AG09309 (cell line): ENCODE measurements around the gene PA2G4.

Experiments
- DNase-seq: peaks from one replicate; pipeline ENCODE4 v3.0.0-alpha.2; 2010; ENCODE audit warnings: low read depth
- H3K4me3 ChIP-seq: 2 replicates; pipeline ENCODE4 v1.5.1; 2011; ENCODE audit warnings: mild to moderate bottlenecking, low read depth, low read length, moderate library complexity; ENCODE audit not compliant: control insufficient read depth
- CTCF ChIP-seq: IDR thresholded peaks from 2 replicates; pipeline ENCODE4 v1.5.1; 2011; ENCODE audit warnings: mild to moderate bottlenecking, low read depth, low read length, inconsistent platforms; ENCODE audit not compliant: insufficient read depth, control insufficient read depth; ENCODE audit errors: missing control alignments

Gene PA2G4

GRCh38 chr12:56143870-56144269, 39.5 kb downstream of the PA2G4 start:
- no peak for DNase-seq
- no peak for TF ChIP-seq CTCF

GRCh38 chr12:56145217-56145616, 40.9 kb downstream of the PA2G4 start:
- TF ChIP-seq CTCF: no peak
- no peak overlapping the region for H3K4me3 ChIP-seq
- DNase-seq: no peak

More at GRCh38 chr12:56143870-56144269, 39.5 kb downstream of the PA2G4 start:
- no peak overlapping the region for H3K4me3 ChIP-seq

- TF ChIP-seq CTCF: no peak
- no peak overlapping the region for H3K4me3 ChIP-seq
- no peak for DNase-seq
Observed at GRCh38 chr12:56146492-56147460, 42.4 kb downstream of the PA2G4 start.

- TF ChIP-seq CTCF: no peak
- DNase-seq: no peak
Observed at GRCh38 chr12:56150563-56150962, 46.2 kb downstream of the PA2G4 start.

GRCh38 chr12:56151672-56152131, 47.3 kb downstream of the PA2G4 start:
- H3K4me3 ChIP-seq: peak overlapping the region; percentile 82
- peak; percentile 38 for TF ChIP-seq CTCF
- DNase-seq: no peak

More at GRCh38 chr12:56150563-56150962, 46.2 kb downstream of the PA2G4 start:
- H3K4me3 ChIP-seq: no peak overlapping the region

GRCh38 chr12:56152132-56152755, 47.9 kb downstream of the PA2G4 start, which contains the start of gene MYL6B:
Gene MYL6B, plus strand, starts transcription at chr12:56152587. Its CDS starts 1,332 bp downstream, at chr12:56153919.
- peak; percentile 49 for DNase-seq
- TF ChIP-seq CTCF: no peak
- H3K4me3 ChIP-seq: peak within 1 kb of the TSS; percentile 82
